Kidney (tissue), 14 donors: Measurements from ENCODE around the gene SLC22A31. TPM values are rescaled to one million over a fixed set of nuclear protein-coding genes. Genes with fewer than 3 reads are reported as not detected.

Source experiments
- DNase-seq, 5 donors: peaks; one replicate each; pipeline ENCODE4 v3.0.0-alpha.2; 2013 to 2020
- FAIRE-seq: peaks from 2 replicates; lab custom pipeline; 2012; peaks lifted over from hg19 to GRCh38; lab: Jason Lieb, UNC
- H3K27ac ChIP-seq, 2 donors: one replicate each; pipeline ENCODE4 v1.7.0; 2013; ENCODE audit warnings: low read depth in 2 of 2, low read length in 2 of 2, inconsistent platforms in 1 of 2
- H3K27me3 ChIP-seq: one replicate; pipeline ENCODE4 v1.7.1; 2013; ENCODE audit warnings: low read length, inconsistent platforms; ENCODE audit not compliant: control insufficient read depth, insufficient read depth
- H3K36me3 ChIP-seq, 3 donors: one replicate each; pipeline versions ENCODE4 v1.7.0 to v1.7.1; 2013; ENCODE audit warnings: low read length in 3 of 3, control low read depth in 1 of 3, inconsistent platforms in 1 of 3; ENCODE audit not compliant: insufficient read depth in 3 of 3, control insufficient read depth in 2 of 3
- H3K4me1 ChIP-seq, 3 donors: one replicate each; pipeline versions ENCODE4 v1.7.0 to v1.7.1; 2013; ENCODE audit warnings: low read length in 3 of 3, inconsistent platforms in 1 of 3, low read depth in 1 of 3; ENCODE audit not compliant: control insufficient read depth in 2 of 3, insufficient read depth in 2 of 3
- H3K4me3 ChIP-seq, 3 donors: one replicate each; pipeline versions ENCODE4 v1.7.0 to v1.8.1; 2013; ENCODE audit warnings: low read length in 3 of 3, control low read depth in 1 of 3, inconsistent platforms in 1 of 3
- H3K9ac ChIP-seq, 3 donors: one replicate each; pipeline versions ENCODE4 v1.7.0 to v1.7.1; 2013; ENCODE audit warnings: low read length in 3 of 3, control low read depth in 1 of 3, inconsistent platforms in 1 of 3
- H3K9me3 ChIP-seq, 3 donors: one replicate each; pipeline versions ENCODE4 v1.7.0 to v1.7.1; 2013; ENCODE audit warnings: low read length in 3 of 3, control low read depth in 1 of 3, inconsistent platforms in 1 of 3; ENCODE audit not compliant: control insufficient read depth in 2 of 3, insufficient read depth in 1 of 3
- CTCF ChIP-seq: IDR thresholded peaks from 3 replicates; pipeline ENCODE4 v1.5.1; 2012; ENCODE audit warnings: mild to moderate bottlenecking, moderate library complexity, borderline replicate concordance; ENCODE audit not compliant: insufficient read depth; ENCODE audit errors: extremely low read depth
- intact Hi-C: fragments of 100-400 bp; cut with DNase I; formaldehyde crosslinking; loops from one replicate; pipeline ENCODE4 v1.11.1; 2022
- polyA plus RNA-seq: library from polyadenylated mRNA; stranded (reverse); fragments of 350-450 nt; fragmentation: Illumina TruSeq; extraction: RNeasy Lipid Tissue Mini Kit (QIAGEN cat#74804); gene quantifications from one replicate; pipeline ENCODE4 v1.2.3, GENCODE V29; 2014; ENCODE audit warnings: low read depth, low replicate concordance; ENCODE audit not compliant: insufficient read depth
- total RNA-seq: library from RNA; stranded (reverse); fragmentation: NEBNext Ultra II Directional; extraction: Animal tissue kit (Norgen Biotek cat#: 25700); gene quantifications from one replicate; pipeline ENCODE4 v1.2.1, GENCODE V29; 2021
- donor health status: control.
- donor health status: control.
- donor health status: control.
- donor health status: control.
- donor health status: control.
- donor health status: DM: yes; HTN: yes; CAD: no.
- donor health status: Normal renal cell carcinoma (clear cell type).

The SLC22A31 gene
- total and polyA plus RNA-seq, 2 donors from 2014 or later, result 0.47 to 1.8 TPM

- Histone ChIP-seq H3K9me3 (peaks cover 0 to 8% (median 0%) of the 10 kb centered on the region in 3 donors), H3K36me3 (peaks cover 37 to 41% (median 37%) of the 10 kb centered on the region in 3 donors), H3K4me1 (no peaks in the 10 kb centered on the region), H3K27me3 (no peaks in the 10 kb centered on the region), H3K4me3 (no peak overlapping the region), H3K9ac (no peak overlapping the region), H3K27ac (no peak overlapping the region)
- intact Hi-C loops, result no loop called here
- FAIRE-seq (no peak), DNase-seq (no peak)
- no peak for TF ChIP-seq CTCF
Observed at GRCh38 chr16:89230255-89230654, 29.9 kb upstream of the SLC22A31 start.

GRCh38 chr16:89224665-89225064 is 24.3 kb upstream of the SLC22A31 start:
- intact Hi-C loops, result no loop called here
- FAIRE-seq (no peak), DNase-seq (no peak)
- Histone ChIP-seq H3K9ac (no peak overlapping the region), H3K36me3 (peaks cover 27 to 52% (median 44%) of the 10 kb centered on the region in 3 donors), H3K4me1 (no peaks in the 10 kb centered on the region), H3K9me3 (peaks cover 0 to 6% (median 0%) of the 10 kb centered on the region in 3 donors), H3K27me3 (no peaks in the 10 kb centered on the region), H3K27ac (no peak overlapping the region), H3K4me3 (no peak overlapping the region)
- no peak for TF ChIP-seq CTCF

- Histone ChIP-seq H3K9me3 (peaks cover 0 to 4% (median 0%) of the 10 kb centered on the region in 3 donors), H3K4me3 (no peak overlapping the region), H3K36me3 (peaks cover 18 to 43% (median 40%) of the 10 kb centered on the region in 3 donors), H3K9ac (no peak overlapping the region), H3K27me3 (no peaks in the 10 kb centered on the region), H3K4me1 (no peaks in the 10 kb centered on the region), H3K27ac (no peak overlapping the region)
- no peak for TF ChIP-seq CTCF
- DNase-seq, result no peak
- FAIRE-seq, result no peak
- intact Hi-C loops, result no loop called here
Observed at GRCh38 chr16:89222931-89223330, 22.6 kb upstream of the SLC22A31 start.

- Histone ChIP-seq H3K9ac (no peak overlapping the region), H3K36me3 (peaks cover 6 to 30% (median 27%) of the 10 kb centered on the region in 3 donors), H3K4me3 (no peak overlapping the region), H3K27me3 (no peaks in the 10 kb centered on the region), H3K4me1 (peaks cover 0 to 4% (median 3%) of the 10 kb centered on the region in 3 donors), H3K9me3 (no peaks in the 10 kb centered on the region), H3K27ac (no peak overlapping the region)
- FAIRE-seq (no peak), DNase-seq (no peak)
- intact Hi-C loops, result no loop called here
- no peak for TF ChIP-seq CTCF
Observed at GRCh38 chr16:89221604-89222003, 21.3 kb upstream of the SLC22A31 start.
